OCI-LY1 (cell line): ENCODE measurements around the gene GMDS.

Experiments used
- H2AFZ ChIP-seq: fragments of 200-600 bp; sonication (generic), shearing (Covaris generic); 2 replicates; pipeline ENCODE4 v1.6.0; 2014; ENCODE audit warnings: antibody characterized with exemption, mild to moderate bottlenecking, low read length
- H3F3A ChIP-seq: fragments of 200-600 bp; sonication (generic), shearing (Covaris generic); 2 replicates; pipeline ENCODE4 v1.6.0; 2014; ENCODE audit warnings: mild to moderate bottlenecking, antibody characterized with exemption, low read length, moderate library complexity; ENCODE audit not compliant: insufficient read depth
- H3K27ac ChIP-seq: fragments of 200-600 bp; sonication (generic); 2 replicates; pipeline ENCODE4 v1.5.1; 2014; ENCODE audit warnings: low read length, mixed run types, mild to moderate bottlenecking, low read depth; ENCODE audit not compliant: poor library complexity, severe bottlenecking
- H3K27me3 ChIP-seq: fragments of 200-600 bp; sonication (generic); 2 replicates; pipeline ENCODE4 v1.6.0; 2014; ENCODE audit warnings: antibody characterized with exemption, mild to moderate bottlenecking, low read length, moderate library complexity; ENCODE audit not compliant: insufficient read depth
- H3K36me3 ChIP-seq: fragments of 200-600 bp; sonication (generic); 2 replicates; pipeline ENCODE4 v1.6.1; 2014; ENCODE audit warnings: mild to moderate bottlenecking, antibody characterized with exemption, low read length, moderate library complexity, mixed read lengths; ENCODE audit not compliant: insufficient read depth
- H3K4me1 ChIP-seq: fragments of 200-600 bp; sonication (generic); 2 replicates; pipeline ENCODE4 v1.5.1; 2014; ENCODE audit warnings: mild to moderate bottlenecking, low read length, moderate library complexity; ENCODE audit not compliant: insufficient read depth, severe bottlenecking
- H3K4me2 ChIP-seq: fragments of 200-600 bp; sonication (generic), shearing (Covaris generic); 2 replicates; pipeline ENCODE4 v1.6.1; 2014; ENCODE audit warnings: low read length
- H3K4me3 ChIP-seq: fragments of 200-600 bp; sonication (generic); 2 replicates; pipeline ENCODE4 v1.5.1; 2014; ENCODE audit warnings: low read length, low read depth, mild to moderate bottlenecking, mixed read lengths; ENCODE audit not compliant: poor library complexity, severe bottlenecking
- H3K79me2 ChIP-seq: fragments of 200-600 bp; shearing (Covaris generic); 2 replicates; pipeline ENCODE4 v1.6.1; 2016; ENCODE audit warnings: mixed run types, low read length, mixed read lengths; ENCODE audit not compliant: insufficient read depth
- H3K9ac ChIP-seq: fragments of 200-600 bp; sonication (generic), shearing (Covaris generic); 2 replicates; pipeline ENCODE4 v1.6.1; 2014; ENCODE audit warnings: mild to moderate bottlenecking, low read length, mixed read lengths
- H3K9me2 ChIP-seq: fragments of 200-600 bp; sonication (generic), shearing (Covaris generic); 2 replicates; pipeline ENCODE4 v1.6.1; 2014; ENCODE audit warnings: low read depth, mild to moderate bottlenecking, low read length, mixed read lengths
- H3K9me3 ChIP-seq: fragments of 200-600 bp; shearing (Covaris generic); 2 replicates; pipeline ENCODE4 v1.6.1; 2014; ENCODE audit warnings: low read length, mixed read lengths
- H4K20me1 ChIP-seq: fragments of 200-600 bp; sonication (generic), shearing (Covaris generic); 2 replicates; pipeline ENCODE4 v1.6.0; 2016; ENCODE audit warnings: mild to moderate bottlenecking, low read length; ENCODE audit not compliant: insufficient read depth
- CTCF ChIP-seq: fragments of 200-600 bp; sonication (generic), shearing (Covaris generic); IDR thresholded peaks from 2 replicates; pipeline ENCODE4 v1.5.1; 2017; ENCODE audit warnings: mild to moderate bottlenecking, antibody characterized with exemption, low read length, moderate library complexity, mixed read lengths
- EZH2 ChIP-seq: fragments of 200-600 bp; sonication (generic), shearing (Covaris generic); IDR thresholded peaks from 2 replicates; pipeline ENCODE4 v1.8.0; 2017; ENCODE audit warnings: borderline replicate concordance, mixed run types, mild to moderate bottlenecking, antibody characterized with exemption, low read length, moderate library complexity, mixed read lengths

The GMDS gene

GRCh38 chr6:2183752-2184151 is 61.7 kb downstream of the GMDS start:
- TF ChIP-seq CTCF (no peak), EZH2 (no peak)
- Histone ChIP-seq H3K9ac (no peak overlapping the region), H3K4me2 (no peak overlapping the region), H3F3A (no peaks in the 10 kb centered on the region), H3K36me3 (no peaks in the 10 kb centered on the region), H3K27me3 (no peaks in the 10 kb centered on the region), H3K27ac (no peak overlapping the region), H4K20me1 (no peaks in the 10 kb centered on the region), H2AFZ (no peak overlapping the region), H3K9me3 (no peaks in the 10 kb centered on the region), H3K4me3 (no peak overlapping the region), H3K4me1 (no peaks in the 10 kb centered on the region), H3K9me2 (no peaks in the 10 kb centered on the region), H3K79me2 (no peaks in the 10 kb centered on the region)

DNA sequence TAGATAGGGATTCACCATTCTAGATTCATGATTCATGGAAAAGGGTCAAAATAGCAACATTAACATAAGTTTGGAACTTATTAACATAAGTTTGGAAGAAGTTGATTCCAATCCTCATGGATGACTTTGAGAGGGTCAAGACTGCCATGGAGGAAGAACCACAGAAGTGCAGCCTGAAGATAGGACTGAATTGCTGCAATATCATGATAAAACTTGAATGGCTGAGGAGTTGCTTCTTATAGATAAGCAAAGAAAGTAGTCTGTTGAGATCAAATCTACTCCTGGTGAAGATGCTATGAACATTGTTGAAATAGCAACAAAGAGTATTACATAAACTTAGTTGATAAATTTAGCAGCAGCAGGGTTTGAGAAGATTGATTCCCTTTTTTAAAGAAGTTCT is 62.2 kb downstream of the GMDS start:
- H3K4me1 ChIP-seq = no peaks in the 10 kb centered on the region
- H3K4me2 ChIP-seq = no peak overlapping the region
- TF ChIP-seq EZH2 = no peak
- no peak for TF ChIP-seq CTCF
- H3K79me2 ChIP-seq = no peaks in the 10 kb centered on the region
- no peaks in the 10 kb centered on the region for H3F3A ChIP-seq
- H4K20me1 ChIP-seq = no peaks in the 10 kb centered on the region
- no peak overlapping the region for H3K27ac ChIP-seq
- no peak overlapping the region for H3K9ac ChIP-seq
- no peaks in the 10 kb centered on the region for H3K36me3 ChIP-seq
- H3K9me2 ChIP-seq = no peaks in the 10 kb centered on the region
- no peaks in the 10 kb centered on the region; the same call in 1 of the 2 replicates for H3K9me3 ChIP-seq
- H3K4me3 ChIP-seq = no peak overlapping the region
- no peaks in the 10 kb centered on the region for H3K27me3 ChIP-seq
- no peak overlapping the region for H2AFZ ChIP-seq

DNA sequence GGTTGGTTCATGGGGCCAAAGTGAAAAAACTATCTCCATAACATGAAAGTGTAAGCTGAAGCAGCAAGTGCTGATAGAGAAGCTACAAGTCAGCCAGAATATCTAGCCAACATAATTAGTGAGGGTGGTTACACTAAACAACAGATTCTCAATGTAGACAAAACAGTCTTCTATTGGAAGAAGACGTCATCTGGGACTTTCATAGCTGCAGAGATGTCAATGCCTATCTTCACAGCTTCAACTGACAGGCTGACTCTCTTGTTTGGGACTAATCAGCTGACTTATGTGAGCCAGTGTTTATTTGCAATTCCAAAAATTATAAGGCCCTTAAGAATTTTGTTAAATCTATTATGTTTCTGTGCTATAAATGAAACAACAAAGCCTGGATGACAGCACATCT is 63.2 kb downstream of the GMDS start:
- Histone ChIP-seq H3K4me3 (no peak overlapping the region), H4K20me1 (no peaks in the 10 kb centered on the region), H3K36me3 (no peaks in the 10 kb centered on the region), H3K4me2 (no peak overlapping the region), H3K9me2 (no peaks in the 10 kb centered on the region), H3K79me2 (no peaks in the 10 kb centered on the region), H3K9me3 (peaks cover 3% of the 10 kb centered on the region), H3F3A (no peaks in the 10 kb centered on the region), H3K27ac (no peak overlapping the region), H2AFZ (no peak overlapping the region), H3K27me3 (no peaks in the 10 kb centered on the region), H3K4me1 (no peaks in the 10 kb centered on the region), H3K9ac (no peak overlapping the region)
- TF ChIP-seq CTCF (no peak), EZH2 (no peak)
